GM19099 (cell line): ENCODE results near the gene SENP3.

Experiments
- POLR2A ChIP-seq: IDR thresholded peaks from 3 replicates; pipeline ENCODE4 v1.6.1; 2011; ENCODE audit warnings: low read depth; ENCODE audit not compliant: insufficient read length; ENCODE audit errors: extremely low read depth

SENP3 gene

GRCh38 chr17:7550344-7550743, 11.4 kb upstream of the SENP3 start:
- no peak for TF ChIP-seq POLR2A

DNA sequence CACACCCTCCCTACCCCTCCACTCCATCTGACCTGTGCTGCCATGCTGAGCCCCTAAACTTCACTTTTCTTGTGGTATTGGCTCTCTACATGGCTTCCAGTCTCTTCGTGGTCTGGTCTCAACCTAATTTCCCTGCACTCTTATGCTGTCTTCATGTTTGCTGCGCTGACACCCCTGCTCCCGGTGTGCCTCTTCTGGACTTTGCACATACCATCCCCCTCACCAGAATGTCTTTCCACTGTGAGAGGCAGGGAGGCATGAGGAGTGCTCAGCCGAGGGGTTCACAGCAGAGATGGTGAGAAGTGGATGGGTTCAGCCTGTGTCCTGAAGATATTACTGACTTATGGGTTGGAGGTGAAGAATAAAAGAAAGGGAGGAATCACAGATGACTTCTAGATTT, 10.3 kb upstream of the SENP3 start:
- TF ChIP-seq POLR2A: no peak

DNA sequence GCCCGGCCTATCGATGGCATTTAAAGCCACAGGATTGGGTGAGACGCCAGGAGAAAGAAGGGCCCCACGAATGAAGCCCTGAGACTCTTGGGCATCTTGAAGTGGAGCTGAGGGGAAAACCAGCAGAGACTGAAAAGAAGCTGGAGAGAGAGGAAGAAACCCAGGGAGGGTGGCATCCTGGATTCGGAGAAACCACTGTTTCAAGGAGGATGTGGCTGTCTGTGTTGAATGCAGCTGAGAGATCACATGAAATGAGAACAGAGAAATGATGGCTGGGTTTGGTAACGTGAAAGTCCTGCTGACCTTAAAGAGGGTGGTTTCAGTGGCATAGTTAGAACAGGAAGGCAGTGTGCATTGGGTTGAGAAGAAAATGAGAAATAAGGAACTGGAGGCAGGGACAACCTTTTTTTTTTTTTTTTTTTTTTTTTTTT, 9.1 kb upstream of the SENP3 start:
- no peak for TF ChIP-seq POLR2A

- no peak for TF ChIP-seq POLR2A
These were observed 8.4 kb upstream of the SENP3 start for GRCh38 chr17:7553356-7553755.

GRCh38 chr17:7555320-7555948, 6.3 kb upstream of the SENP3 start:
- no peak for TF ChIP-seq POLR2A

GRCh38 chr17:7556627-7557026, 5.1 kb upstream of the SENP3 start:
- TF ChIP-seq POLR2A: no peak

GRCh38 chr17:7557147-7557764, 4.5 kb upstream of the SENP3 start:
- no peak for TF ChIP-seq POLR2A

DNA sequence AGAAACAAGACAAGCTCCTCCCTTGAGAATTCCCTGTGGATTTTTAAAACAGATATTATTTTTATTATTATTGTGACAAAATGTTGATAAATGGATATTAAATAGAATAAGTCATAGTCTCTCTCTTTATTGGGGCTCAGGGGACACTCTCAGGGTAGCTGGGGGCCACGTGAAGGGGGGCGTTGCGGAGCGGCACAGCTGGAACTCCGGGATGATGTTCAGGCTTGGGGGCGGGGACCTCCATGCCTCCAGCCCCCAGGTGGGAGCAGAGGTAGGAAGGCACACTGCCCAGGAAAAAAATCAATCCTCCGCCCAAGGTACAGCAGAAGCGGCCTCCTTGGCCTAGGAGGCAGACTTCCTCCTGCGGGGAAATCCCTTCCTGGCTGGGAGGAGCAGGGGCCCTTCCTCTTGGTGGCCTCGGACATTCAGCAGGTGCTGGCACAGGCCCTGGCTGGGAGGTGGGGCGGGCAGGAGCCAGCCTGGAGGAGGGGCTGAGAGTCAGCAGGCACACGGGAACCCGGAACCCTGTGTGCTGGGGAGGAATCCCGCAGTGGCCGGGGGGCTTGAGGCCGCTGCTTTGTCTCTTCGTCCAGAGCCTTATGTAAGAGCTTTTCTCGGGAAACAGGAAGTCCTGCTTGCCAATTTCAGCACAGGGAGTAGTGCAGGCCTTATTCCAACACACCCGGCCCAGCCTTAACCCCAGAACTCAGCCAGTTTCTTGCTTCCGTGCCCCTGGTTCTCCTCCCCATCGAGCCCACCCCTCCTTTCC, 3.8 kb upstream of the SENP3 start:
- TF ChIP-seq POLR2A: peak; percentile 67

DNA sequence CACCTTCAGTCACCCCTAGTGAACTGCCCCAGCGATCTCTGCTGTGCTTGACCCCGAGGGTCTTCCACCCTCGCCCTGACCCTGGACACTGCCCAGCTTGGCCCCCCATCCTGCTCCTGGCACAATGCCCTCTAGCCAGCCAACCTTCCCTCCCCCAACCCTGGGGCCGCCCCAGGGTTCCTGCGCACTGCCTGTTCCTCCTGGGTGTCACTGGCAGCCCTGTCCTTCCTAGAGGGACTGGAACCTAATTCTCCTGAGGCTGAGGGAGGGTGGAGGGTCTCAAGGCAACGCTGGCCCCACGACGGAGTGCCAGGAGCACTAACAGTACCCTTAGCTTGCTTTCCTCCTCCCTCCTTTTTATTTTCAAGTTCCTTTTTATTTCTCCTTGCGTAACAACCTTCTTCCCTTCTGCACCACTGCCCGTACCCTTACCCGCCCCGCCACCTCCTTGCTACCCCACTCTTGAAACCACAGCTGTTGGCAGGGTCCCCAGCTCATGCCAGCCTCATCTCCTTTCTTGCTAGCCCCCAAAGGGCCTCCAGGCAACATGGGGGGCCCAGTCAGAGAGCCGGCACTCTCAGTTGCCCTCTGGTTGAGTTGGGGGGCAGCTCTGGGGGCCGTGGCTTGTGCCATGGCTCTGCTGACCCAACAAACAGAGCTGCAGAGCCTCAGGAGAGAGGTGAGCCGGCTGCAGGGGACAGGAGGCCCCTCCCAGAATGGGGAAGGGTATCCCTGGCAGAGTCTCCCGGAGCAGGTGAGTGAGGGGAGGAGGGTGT, 3.0 kb upstream of the SENP3 start, which contains the start of gene TNFSF13:
TNFSF13 (plus strand) TSS at position 207 of the 776 bp plus-strand sequence; CDS start at position 497, 290 bp downstream.
- no peak for TF ChIP-seq POLR2A

DNA sequence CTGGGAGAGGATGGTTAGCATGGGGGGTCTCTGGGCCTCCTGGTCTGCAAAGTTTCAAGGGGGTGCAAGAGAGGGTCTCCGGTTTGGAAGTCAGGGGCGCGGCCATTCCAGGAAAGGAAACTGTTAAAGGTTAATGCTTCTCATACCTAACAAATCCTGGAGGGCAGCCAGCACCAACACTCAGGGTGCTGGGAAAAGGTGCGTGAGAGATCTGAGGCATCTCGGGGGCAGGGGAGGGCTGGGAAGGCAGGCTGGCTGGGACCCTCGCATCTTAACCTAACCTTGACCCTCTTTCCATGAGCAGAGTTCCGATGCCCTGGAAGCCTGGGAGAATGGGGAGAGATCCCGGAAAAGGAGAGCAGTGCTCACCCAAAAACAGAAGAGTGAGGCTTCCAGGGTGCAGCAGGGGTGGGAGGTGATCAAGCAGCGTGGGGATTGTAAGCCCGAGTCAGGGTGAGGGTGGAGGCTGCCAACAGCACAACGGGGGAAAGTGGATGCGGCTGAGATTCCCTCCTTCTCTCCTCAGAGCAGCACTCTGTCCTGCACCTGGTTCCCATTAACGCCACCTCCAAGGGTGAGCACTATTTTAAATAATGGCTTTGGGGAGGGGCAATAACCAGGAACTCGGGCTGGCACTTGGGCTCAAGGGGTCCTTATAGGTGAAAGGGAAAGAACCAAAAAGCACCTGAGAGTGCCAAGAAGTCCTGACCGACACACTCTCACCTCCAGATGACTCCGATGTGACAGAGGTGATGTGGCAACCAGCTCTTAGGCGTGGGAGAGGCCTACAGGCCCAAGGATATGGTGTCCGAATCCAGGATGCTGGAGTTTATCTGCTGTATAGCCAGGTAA, 2.2 kb upstream of the SENP3 start:
- TF ChIP-seq POLR2A: no peak

GRCh38 chr17:7560172-7561027, 1.3 kb upstream of the SENP3 start:
- peak; percentile 22 for TF ChIP-seq POLR2A

GRCh38 chr17:7561028-7561575, 617 bp upstream of the SENP3 start:
- TF ChIP-seq POLR2A: no peak

DNA sequence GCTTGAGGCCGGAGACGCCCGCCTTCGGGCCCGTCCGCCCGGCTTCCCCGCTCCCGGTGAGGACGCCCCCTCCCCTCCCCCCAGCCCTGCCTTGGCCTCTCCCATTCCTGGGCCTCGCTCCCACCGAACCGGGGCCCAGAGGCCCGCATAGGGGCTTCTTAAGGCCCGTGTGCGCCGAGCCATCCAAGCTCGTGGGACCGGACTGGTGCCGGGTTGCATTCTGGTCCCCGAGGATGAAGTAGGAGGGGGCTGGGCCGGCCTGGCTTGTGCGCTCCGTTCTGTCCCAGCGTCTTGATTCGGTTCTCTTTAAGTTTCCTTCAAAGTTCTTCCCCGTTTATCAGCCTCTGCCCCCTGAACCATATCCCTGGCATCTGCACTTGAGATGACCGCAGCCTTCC, 488 bp downstream of the SENP3 start:
- no peak for TF ChIP-seq POLR2A
